ENCODE results near the gene B3GALNT2.

B3GALNT2 gene

DNA sequence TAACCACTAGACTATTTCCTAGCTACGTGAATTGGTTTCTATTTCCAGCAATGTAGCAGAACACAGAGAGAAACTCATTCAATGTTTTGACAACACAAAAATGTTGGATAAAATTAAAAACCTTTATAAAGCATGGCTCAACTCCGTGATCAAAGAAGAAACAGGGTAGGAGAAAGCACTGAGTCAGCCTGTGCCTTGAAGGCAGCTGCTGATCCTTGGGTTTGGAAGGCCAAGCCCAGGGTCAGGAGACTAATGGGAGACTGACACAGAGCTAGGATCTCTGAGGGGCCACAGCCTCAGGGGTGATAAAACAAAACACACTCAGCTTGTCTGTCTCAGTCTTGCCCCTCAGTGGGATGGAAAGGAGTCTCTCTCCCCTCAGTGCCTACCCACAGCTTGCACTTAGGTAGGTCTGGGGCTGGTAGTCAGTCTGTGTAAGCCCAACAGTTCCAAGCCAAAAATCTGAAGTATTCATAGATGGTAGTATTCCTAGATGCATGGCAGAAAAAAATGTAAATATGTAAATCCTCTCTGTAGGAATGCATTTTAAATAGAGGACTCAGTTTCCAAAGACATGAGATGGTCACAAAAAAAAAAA, 53.3 kb downstream of the B3GALNT2 start:
- DNase-seq = no peak

DNA sequence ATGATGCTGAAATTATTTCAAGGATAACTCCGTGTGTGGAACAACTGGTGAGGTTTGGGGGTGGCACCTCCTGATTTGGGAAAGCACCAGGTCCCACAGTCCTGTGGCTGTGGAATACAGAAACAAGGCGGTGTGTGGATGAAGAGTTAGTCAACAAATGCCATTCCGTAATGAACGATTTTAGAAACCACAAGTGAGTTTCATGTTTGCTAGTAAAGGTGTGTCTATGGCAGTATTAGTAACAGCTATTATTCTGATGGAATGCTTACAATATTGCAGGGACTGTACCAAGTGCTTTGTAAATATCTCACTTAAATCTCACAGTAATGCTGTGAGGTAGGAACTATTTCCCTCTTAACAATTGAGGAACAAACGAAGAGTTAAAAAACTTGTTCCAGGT, 53.8 kb downstream of the B3GALNT2 start:
- DNase-seq = no peak

DNA sequence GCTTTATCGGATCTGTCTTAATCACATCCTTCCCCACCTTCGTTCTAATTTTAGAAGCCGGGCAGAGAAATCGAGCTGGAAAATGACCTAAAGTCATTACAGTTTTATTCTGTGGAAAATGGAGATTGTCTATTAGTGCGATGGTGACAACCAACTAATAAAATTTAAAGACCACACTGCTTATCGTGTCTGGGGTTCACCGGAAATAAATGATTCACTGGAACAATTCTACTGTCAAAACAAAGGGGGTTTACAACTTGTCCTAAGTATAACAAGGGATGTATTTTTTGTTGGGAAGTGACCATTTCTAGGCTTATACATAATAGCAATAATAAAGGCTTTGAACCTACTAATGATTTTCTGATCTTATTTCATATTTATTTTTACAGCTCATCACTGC, 55.6 kb downstream of the B3GALNT2 start:
- no peak for DNase-seq

DNA sequence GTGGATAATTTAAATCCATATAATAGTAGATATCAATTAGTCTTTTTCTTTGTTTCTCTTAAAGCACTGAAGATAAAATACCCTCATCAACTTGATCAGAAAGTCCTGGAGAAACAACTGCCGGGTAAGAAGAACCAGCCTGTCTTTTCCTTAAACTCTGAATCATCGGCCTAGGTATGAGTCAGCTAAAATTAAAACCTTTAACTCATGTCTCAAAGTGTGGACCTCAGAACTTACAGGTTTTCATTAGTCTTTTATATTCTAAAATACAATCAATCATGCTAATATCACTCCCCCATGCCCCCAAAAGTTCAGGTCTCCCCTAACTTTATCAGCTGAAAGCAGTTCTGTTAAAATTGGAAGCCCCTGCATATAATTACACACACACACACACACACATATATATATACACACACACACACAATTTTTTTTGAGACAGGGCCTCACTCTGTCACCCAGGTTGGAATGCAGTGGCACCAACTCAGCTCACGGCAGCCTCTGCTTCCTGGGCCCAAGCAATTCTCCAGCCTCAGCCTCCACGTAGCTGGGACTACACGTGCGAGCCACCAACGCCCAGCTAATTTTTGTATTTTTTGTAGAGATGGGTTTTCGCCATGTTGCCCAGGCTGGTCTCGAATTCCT, 61.3 kb downstream of the B3GALNT2 start:
- no peak for DNase-seq

DNA sequence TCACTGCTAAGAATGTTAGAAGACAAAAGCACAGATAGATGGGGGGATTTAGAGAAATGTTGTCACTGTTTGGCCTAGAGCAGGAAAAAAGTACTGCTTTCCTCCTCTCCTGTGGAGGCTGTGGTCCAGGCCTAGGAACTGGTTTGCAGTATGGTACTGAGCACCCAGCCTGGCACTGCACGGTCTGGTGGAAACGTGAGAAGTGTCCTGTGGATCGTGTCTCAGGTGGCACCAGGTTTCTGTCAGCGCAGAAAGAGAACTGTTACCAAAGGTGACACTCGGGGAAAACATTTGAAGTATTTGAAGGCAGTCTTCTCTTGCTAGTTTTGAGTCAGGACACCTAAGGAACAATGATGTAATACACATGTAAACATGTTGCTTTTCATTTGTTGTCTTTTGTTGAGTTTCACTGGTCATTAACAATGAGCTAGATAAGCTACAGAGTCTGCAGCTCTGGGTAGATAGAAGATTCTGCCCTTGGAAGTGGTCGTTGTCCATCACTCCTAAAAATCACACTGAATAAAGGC, 63.0 kb downstream of the B3GALNT2 start:
- no peak for DNase-seq

DNA sequence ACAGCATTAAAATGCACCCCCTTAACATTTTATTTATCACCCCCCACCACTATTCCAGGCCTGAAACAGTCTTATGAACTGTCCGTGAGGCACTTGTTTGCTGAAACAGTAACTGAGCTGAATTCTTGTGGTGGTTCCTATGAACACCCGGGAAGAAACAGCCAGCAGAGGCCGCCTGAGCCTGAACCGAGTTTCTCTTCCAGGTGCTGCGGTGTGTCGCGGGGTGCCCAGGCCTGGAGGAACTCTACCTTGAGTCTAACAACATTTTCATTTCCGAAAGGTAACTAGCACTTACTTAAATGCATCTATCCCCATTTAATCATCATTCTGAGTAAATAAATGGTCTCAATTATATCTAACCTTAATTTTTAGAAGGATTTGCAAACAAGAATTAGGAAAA, 70.3 kb downstream of the B3GALNT2 start:
- no peak for DNase-seq

DNA sequence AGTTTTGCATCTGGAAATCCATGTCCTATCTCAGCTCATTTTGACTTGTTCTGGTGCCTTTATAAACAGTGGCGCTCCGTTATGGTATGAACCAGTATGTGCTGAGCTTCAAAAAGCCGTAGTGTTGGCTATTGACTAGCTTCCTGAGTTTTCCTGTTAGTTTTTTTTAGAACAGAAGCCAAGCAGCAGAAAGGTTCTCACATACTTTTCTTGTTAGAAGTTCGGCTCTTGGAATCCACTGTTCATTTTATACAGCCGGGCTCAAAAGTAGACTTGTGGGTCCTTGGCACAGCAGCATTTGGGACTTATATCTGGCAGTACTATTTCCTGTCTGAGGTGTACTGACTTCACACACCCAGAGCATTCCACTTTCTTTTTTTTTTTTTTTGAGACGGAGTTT, 73.3 kb downstream of the B3GALNT2 start:
- DNase-seq = no peak

DNA sequence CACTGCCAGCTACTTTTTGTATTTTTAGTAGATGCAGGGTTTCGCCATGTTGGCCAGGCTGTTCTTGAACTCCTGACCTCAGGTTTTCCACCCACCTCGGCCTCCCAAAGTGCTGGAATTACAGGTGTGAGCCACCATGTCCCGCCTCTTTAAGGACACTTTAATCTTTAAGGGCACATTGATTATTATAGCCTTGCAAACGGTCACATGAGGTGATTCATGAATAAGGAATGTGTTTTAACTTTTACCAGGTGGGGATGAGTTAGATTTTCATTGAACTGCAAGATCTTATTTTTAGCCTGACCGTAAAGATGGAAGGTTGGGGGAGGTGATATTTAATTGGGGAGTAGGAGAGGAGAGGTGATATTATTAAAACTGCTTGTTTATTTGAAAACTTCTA, 75.1 kb downstream of the B3GALNT2 start:
- no peak for DNase-seq

DNA sequence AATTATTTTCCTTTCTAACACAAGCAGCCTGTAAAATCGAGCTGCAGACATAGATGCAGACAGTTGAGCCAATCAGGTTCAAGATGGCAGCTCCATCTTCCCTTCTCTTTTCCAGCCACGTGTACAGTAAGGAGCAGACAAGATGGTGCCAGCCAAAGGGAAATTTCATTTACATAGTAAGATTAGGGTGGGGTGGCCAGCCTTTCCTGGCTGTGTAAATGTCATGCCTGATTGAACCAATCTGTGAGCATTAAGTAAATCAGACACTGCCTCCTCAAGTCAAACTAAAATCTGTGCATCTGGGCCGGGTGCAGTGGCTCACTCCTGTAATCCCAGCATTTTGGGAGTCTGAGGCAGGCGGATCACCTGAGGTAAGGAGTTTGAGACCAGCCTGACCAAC, 76.8 kb downstream of the B3GALNT2 start:
- DNase-seq = no peak

DNA sequence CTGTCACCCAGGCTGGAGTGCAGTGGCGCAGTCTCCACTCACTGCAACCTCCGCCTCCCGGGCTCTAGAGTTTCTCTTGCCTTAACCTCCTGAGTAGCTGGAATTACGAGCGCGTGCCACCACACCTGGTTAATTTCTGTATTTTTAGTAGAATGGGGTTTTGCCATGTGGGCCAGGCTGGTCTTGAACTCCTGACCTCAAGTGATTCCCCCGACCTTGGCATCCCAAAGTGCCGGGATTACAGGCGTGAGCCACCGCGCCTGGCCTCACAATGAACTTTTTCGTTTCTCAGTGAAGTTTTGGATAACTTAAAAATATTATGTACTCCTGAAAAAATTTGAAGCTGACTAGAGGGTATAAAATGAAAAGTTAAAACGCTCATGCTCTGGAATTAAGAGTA, 77.6 kb downstream of the B3GALNT2 start:
- DNase-seq = no peak

DNA sequence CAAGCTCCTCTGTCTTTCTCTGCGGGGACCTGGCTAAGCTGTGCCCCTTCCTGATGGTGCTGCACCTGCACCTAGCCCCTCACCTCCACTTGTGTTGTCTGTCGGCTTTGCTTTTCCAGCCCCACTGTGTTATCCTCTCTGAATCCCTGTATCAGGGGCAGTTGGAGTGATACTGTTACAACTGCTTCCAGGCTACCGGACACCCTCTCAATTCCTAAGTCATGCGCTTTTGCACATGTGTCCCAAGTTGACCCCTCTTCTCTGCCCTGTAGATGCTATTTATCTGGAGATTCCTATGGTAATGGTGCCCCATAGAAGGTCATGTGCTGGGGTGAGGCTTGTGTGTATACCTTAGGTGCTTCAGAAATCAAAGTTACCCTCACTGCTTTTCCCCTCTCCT, 78.1 kb downstream of the B3GALNT2 start:
- DNase-seq = no peak

DNA sequence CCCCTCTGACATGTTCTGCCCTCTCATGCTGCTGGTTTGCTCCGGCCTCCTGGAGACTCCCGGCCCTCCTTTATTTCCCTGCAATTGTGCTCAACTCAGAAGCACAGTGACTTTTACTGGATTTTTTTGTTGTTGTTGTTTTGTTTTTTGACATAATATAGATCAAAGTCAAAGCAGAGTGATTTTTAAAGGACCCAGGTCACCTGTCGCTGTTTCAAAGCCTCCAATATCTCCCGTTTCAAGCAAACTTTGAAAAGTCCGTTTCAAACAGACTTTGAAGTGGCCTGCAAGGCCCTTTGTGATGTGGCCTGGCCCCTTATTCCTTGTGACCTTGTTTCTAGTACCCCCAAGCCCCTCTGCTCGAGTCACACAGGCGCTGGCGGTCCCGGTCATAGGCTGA, 78.9 kb downstream of the B3GALNT2 start:
- no peak for DNase-seq

DNA sequence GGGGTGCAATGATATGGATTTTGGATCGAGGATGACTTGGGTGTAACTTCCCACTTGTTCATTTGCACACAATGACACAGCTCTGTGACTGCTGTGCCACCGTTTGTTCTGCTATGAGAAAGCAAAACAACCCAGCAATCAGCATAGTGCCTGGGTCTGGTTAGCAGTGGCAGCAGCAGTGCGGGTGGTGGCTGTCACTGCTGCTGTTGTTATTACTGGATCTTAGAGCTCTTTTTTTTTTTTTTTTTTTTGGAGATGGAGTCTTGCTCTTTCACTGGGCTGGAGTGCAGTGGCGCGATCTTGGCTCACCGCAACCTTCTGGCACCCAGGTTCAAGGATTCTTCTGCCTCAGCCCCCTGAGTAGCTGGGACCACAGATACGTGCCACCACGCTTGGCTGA, 80.2 kb downstream of the B3GALNT2 start:
- no peak for DNase-seq

DNA sequence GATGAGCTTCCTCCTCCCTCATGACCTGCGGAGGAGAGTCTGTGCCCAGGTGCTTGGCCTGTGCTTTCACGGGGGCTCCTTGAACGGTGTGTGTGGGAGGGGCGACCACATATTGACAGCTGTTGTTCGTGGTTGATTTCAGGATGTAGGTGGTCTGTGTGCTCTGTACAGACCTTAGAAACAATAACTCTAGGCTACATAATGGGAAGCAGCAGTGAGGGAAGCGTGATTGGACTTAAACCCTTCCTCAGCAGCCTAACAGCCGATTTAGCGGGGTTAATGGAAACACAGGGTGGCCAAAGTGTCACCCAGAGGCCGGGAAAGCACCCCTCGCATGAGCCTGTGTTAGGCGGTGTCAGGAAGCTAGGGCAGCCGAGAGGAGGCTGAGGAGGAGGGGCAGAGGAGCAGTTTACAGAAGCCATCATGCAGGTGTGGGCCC, 81.0 kb downstream of the B3GALNT2 start:
- DNase-seq = no peak

DNA sequence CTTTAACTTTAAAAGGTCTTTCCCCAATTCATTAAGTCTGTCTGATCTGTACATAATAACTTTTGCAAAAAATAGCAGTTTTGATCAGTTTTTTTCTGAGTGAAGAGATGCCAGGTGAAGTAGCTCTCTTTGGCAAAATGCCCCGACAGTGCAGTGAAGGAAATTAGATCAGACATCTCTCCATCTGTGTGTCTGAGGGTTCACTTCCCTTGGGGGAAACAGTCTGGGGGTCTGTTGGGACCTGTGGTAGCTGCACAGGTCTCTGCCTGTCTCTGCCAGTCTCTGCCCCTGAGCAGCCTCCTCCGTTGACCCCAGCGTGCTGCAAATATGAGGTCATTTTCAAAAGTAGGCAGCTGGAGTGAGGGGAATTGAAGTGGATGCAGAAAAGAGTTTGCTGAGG, 82.5 kb downstream of the B3GALNT2 start:
- DNase-seq = no peak

DNA sequence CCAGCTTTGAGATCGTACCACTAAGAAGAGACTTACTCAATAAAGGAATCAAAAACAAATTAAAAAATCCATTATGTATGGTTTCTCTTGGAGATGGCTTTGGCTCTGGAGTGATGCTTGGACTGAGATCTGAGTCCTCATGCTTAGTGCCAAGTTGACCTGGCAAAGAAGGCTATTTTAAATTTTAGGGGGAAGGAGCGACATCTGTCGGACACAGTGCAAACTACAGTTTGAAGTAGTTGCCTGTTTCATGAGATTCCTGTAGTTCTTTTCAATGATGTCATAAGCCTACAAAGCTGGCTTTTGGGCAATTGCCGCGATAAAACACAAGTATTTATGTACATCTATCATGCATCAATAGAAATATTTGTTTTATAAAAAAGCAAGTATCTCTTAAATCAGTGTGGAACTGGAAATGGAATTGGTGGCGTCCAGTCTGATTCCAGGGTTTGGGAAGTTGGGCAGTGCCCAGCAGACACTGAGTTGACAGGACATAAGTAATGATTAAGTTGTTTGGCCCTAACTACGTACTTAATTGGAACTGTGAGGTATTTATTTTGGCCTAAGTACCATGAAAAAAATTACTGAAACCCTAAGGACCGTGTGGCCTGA, 87.1 kb downstream of the B3GALNT2 start:
- DNase-seq = peak; percentile 10 to 47

DNA sequence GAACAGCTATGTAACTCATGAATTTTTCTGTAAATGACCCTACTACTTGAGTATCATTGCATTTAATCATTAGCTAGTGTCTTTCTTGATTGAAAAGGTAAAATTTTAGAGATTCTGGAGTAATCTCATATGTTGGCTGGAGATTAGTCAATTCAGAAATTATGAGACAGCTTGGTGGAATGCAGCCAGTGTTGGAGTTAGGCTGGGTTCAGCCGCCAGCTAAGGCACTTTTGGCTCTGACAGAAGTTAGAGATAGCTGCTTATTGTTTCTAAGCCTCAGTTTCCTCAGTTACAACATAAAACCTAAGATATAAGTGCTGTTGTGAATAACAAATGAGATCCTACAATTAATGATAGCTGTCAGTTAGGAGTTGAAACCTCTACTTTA, 87.6 kb downstream of the B3GALNT2 start:
- no peak for DNase-seq

DNA sequence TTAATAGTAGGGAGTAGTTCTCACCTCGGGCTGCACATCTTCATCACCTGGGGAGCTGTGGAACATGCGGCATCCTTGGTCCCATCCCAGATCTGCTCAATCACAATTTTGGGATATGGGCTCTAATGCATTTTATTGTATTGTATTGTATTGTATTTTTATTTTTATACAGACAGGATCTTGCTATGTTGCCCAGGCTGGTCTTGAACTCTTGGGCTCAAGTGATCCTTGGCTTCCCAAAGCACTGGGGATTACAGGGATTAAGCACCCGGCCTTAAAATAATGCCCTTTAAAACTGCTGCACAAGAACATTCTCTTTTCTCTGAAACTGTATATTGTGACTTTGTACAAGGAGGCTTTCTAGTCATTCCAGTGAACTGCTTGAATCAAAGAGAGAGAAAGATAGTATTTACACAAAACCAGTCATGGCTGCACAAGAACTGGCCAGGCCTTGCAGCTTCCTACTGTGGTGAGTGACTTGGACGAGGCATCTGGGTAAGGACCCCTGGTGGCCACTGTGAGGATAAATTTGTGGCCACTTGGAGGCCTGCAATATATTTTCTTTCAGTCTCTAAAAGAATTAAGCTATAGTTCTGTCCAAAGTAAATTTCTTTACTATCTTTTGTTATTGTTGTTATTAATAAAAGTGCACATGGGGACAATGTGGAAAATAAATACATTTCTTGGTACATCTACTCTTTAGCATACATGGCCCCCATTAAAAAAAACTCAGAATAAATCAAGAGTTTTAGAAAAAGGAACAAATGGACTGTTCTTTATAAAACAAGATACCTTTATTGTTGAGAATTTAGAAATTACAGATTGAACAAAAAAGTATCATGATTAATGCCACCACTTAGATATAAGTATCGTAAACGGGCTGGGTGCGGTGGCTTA, 89.0 kb downstream of the B3GALNT2 start:
- DNase-seq = peak; percentile 64 to 69

DNA sequence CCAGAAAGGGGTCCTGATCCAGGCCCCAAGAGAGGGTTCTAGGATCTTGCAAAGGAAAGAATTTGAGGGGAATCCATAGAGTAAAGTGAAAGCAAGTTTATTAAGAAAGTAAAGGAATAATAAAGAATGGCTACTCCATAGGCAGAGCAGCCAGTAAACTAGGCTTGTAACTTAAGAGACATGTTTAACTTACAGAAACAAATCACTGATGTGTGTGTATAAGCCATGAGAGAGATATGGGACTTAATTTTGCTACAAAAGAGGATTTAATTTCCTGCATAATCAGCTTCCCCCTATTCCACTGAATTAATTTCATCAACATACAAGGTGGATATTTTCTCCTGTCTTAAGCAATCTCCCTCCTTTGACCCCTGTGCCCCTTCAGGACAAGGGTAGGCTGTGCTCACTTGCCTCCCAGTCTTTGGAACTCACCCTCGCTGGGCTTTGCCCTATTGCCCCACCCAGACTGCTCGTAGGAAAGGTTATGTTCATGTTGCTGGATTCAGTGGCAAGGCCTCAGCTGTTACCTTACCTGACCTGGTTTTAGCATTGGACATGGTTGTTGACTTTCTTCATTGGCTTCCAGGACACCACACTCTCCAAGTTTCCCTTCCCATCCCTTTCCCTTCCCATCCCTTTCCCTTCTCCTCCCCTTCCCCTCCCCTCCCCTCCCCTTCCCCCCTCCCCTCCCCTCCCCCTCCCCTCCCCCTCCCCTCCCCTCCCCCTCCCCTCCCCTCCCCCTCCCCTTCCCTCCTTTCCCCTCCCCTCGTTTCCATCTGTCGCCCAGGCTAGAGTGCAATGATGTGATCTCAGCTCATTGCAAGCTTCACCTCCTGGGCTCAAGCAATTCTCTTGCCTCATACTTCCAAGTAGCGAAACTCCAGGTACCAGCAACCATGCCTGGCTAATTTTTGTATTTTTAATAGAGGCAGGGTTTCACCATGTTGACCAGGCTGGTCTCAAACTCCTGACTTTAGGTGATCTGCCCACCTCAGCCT, 92.5 kb downstream of the B3GALNT2 start:
- DNase-seq = no peak

DNA sequence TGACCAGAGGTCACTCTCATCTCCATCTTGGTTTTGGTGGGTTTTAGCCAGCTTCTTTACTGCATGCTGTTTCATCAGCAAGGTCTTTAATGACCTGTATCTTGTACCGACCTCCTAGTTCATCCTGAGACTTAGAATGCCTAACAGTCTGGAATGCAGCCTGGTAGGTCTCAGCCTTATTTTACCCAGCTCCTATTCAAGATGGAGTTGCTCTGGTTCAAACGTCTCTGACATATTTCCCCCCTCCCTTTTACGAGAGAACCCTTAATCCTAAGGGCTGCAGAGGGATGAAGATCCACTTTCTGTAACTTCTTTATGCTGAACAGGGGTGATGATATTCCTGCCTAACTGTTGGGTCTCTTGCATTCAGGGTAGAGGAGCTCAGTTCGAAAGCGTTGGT, 93.8 kb downstream of the B3GALNT2 start:
- no peak for DNase-seq

DNA sequence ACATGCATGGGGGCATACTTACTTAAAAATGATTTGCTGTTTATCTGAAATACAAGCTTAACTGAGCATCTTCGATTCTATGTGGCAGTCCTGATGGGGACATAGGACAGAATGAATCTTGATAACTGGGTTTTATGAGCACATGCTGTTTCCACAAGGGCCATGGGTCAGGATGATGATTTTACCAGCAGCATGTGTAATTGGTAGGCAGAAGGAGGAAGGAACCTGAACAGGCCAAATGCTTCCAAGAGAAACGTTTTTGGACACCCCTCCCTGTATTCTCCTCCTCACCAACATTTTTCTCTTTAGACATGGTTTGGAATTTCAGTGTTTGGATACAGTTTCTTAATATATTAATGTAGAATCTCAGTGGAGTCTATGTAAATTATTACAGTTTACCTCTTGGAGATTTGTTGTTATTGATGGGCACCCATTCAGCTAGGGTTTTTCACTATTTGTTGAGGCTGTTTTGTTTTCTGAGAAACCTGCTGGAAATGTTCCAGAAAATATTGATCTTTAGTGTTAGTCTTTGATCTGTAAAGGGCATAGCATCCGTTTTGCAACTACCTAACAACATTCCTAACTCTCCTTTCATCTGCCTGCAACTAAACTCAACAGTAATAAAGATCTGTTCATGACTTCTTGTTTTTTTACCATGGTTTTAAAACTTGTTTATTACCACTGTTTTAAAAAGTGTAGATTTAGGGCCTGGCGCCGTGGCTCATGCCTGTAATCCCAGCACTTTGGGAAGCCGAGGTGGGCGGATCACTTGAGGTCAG, 95.0 kb downstream of the B3GALNT2 start:
- DNase-seq = no peak

Data from SHP77 (cell line).